Activated CD4-positive, alpha-beta T cell treated with anti-CD3 and anti-CD28 coated beads, Interleukin-2, amount 10 ng/mL, durations not matched to agents 24 days and 14 days (primary cell): ENCODE results near the gene FOXL1. TPM values are rescaled to one million over a fixed set of nuclear protein-coding genes. Genes with fewer than 3 reads are reported as not detected.

Experiments
- DNase-seq: peaks from one replicate; pipeline ENCODE4 v3.0.0; 2022
- H3K27ac Mint-ChIP-seq: one replicate; pipeline ENCODE4 v1.8.0; 2022; ENCODE audit warnings: mild to moderate bottlenecking, mixed read lengths
- H3K27me3 Mint-ChIP-seq: one replicate; pipeline ENCODE4 v1.8.0; 2022; ENCODE audit warnings: mixed read lengths
- H3K36me3 Mint-ChIP-seq: one replicate; pipeline ENCODE4 v1.8.0; 2022; ENCODE audit warnings: low read depth, mild to moderate bottlenecking, mixed read lengths
- H3K4me1 Mint-ChIP-seq: one replicate; pipeline ENCODE4 v1.8.0; 2021; ENCODE audit warnings: mixed read lengths
- H3K4me3 Mint-ChIP-seq: one replicate; pipeline ENCODE4 v1.8.0; 2022; ENCODE audit warnings: mild to moderate bottlenecking, moderate library complexity, mixed read lengths
- H3K9me3 Mint-ChIP-seq: one replicate; pipeline ENCODE4 v1.8.0; 2021; ENCODE audit warnings: mixed read lengths
- intact Hi-C: fragments of 100-400 bp; cut with micrococcal nuclease; formaldehyde crosslinking; loops from one replicate; pipeline ENCODE4 v1.15.1; 2023
- total RNA-seq: library from RNA; stranded (reverse); gene quantifications from 2 replicates; pipeline ENCODE4 v1.2.3, GENCODE V29; 2022

Gene FOXL1
- total RNA-seq, 1 donor from 2014 or later: 0.05 TPM

- H3K9me3 Mint-ChIP-seq: no peaks in the 10 kb centered on the region
- intact Hi-C loops: loop anchor here (1.0 to 10.0 kb wide), 2 partner anchors 71 to 1066 kb away; no protein-coding TSS in a partner anchor
- no peak overlapping the region for H3K4me3 Mint-ChIP-seq
- H3K4me1 Mint-ChIP-seq: peaks cover 1% of the 10 kb centered on the region
- no peak for DNase-seq
- H3K36me3 Mint-ChIP-seq: no peaks in the 10 kb centered on the region
- peak overlapping the region; percentile 63 for H3K27ac Mint-ChIP-seq
- peaks cover 66% of the 10 kb centered on the region for H3K27me3 Mint-ChIP-seq
Observed at GRCh38 chr16:86568677-86569623, 9.4 kb upstream of the FOXL1 start.

- Mint-ChIP-seq H3K27ac (no peak overlapping the region), H3K4me1 (no peaks in the 10 kb centered on the region), H3K9me3 (no peaks in the 10 kb centered on the region), H3K36me3 (no peaks in the 10 kb centered on the region), H3K27me3 (peaks cover 64% of the 10 kb centered on the region), H3K4me3 (no peak overlapping the region)
- no peak for DNase-seq
- intact Hi-C loops: loop anchor here (10.0 kb wide), 2 partner anchors 165 to 1065 kb away; no protein-coding TSS in a partner anchor
Observed at GRCh38 chr16:86569701-86570447, 8.5 kb upstream of the FOXL1 start.

- peaks cover 64% of the 10 kb centered on the region for H3K27me3 Mint-ChIP-seq
- no peak overlapping the region for H3K27ac Mint-ChIP-seq
- H3K36me3 Mint-ChIP-seq: no peaks in the 10 kb centered on the region
- no peak for DNase-seq
- no peaks in the 10 kb centered on the region for H3K4me1 Mint-ChIP-seq
- no peaks in the 10 kb centered on the region for H3K9me3 Mint-ChIP-seq
- H3K4me3 Mint-ChIP-seq: no peak overlapping the region
- intact Hi-C loops: loop anchor here (10.0 kb wide), 1 partner anchor 164 kb away; no protein-coding TSS in a partner anchor
Observed at GRCh38 chr16:86570558-86571529, 7.5 kb upstream of the FOXL1 start.

GRCh38 chr16:86571530-86571915, 6.8 kb upstream of the FOXL1 start:
- no peaks in the 10 kb centered on the region for H3K36me3 Mint-ChIP-seq
- H3K27me3 Mint-ChIP-seq: peaks cover 65% of the 10 kb centered on the region
- H3K4me1 Mint-ChIP-seq: peaks cover 4% of the 10 kb centered on the region
- DNase-seq: no peak
- no peak overlapping the region for H3K27ac Mint-ChIP-seq
- no peak overlapping the region for H3K4me3 Mint-ChIP-seq
- intact Hi-C loops: loop anchor here (10.0 kb wide), 1 partner anchor 163 kb away; no protein-coding TSS in a partner anchor
- H3K9me3 Mint-ChIP-seq: no peaks in the 10 kb centered on the region

- intact Hi-C loops: loop anchor here (10.0 kb wide), 1 partner anchor 163 kb away; no protein-coding TSS in a partner anchor
- H3K9me3 Mint-ChIP-seq: no peaks in the 10 kb centered on the region
- H3K4me3 Mint-ChIP-seq: no peak overlapping the region
- no peak overlapping the region for H3K27ac Mint-ChIP-seq
- DNase-seq: no peak
- peaks cover 68% of the 10 kb centered on the region for H3K27me3 Mint-ChIP-seq
- H3K36me3 Mint-ChIP-seq: no peaks in the 10 kb centered on the region
- peaks cover 6% of the 10 kb centered on the region for H3K4me1 Mint-ChIP-seq
Observed at GRCh38 chr16:86572041-86572521, 6.3 kb upstream of the FOXL1 start.

GRCh38 chr16:86572606-86573005, 5.7 kb upstream of the FOXL1 start:
- DNase-seq: no peak
- Mint-ChIP-seq H3K36me3 (no peaks in the 10 kb centered on the region), H3K27ac (no peak overlapping the region), H3K27me3 (peaks cover 67% of the 10 kb centered on the region), H3K4me1 (peaks cover 7% of the 10 kb centered on the region), H3K9me3 (no peaks in the 10 kb centered on the region), H3K4me3 (no peak overlapping the region)
- intact Hi-C loops: loop anchor here (10.0 kb wide), 1 partner anchor 162 kb away; no protein-coding TSS in a partner anchor

GRCh38 chr16:86573215-86573614, 5.1 kb upstream of the FOXL1 start:
- peaks cover 7% of the 10 kb centered on the region for H3K4me1 Mint-ChIP-seq
- DNase-seq: no peak
- intact Hi-C loops: loop anchor here (10.0 kb wide), 1 partner anchor 162 kb away; no protein-coding TSS in a partner anchor
- H3K27ac Mint-ChIP-seq: no peak overlapping the region
- peaks cover 73% of the 10 kb centered on the region for H3K27me3 Mint-ChIP-seq
- no peaks in the 10 kb centered on the region for H3K9me3 Mint-ChIP-seq
- H3K4me3 Mint-ChIP-seq: no peak overlapping the region
- H3K36me3 Mint-ChIP-seq: no peaks in the 10 kb centered on the region

- H3K27ac Mint-ChIP-seq: no peak overlapping the region
- intact Hi-C loops: loop anchor here (10.0 kb wide), 1 partner anchor 161 kb away; no protein-coding TSS in a partner anchor
Observed at GRCh38 chr16:86573646-86574508, 4.5 kb upstream of the FOXL1 start.

GRCh38 chr16:86574646-86575045, 3.7 kb upstream of the FOXL1 start:
- H3K27me3 Mint-ChIP-seq: peaks cover 69% of the 10 kb centered on the region
- intact Hi-C loops: loop anchor here (5.0 to 10.0 kb wide), 2 partner anchors 88 to 160 kb away; no protein-coding TSS in a partner anchor

More at GRCh38 chr16:86573646-86574508, 4.5 kb upstream of the FOXL1 start:
- Mint-ChIP-seq H3K9me3 (no peaks in the 10 kb centered on the region), H3K4me1 (peaks cover 7% of the 10 kb centered on the region), H3K36me3 (no peaks in the 10 kb centered on the region), H3K27me3 (peaks cover 74% of the 10 kb centered on the region), H3K4me3 (no peak overlapping the region)
- DNase-seq: no peak

GRCh38 chr16:86575095-86575685, 3.2 kb upstream of the FOXL1 start:
- H3K4me1 Mint-ChIP-seq: peaks cover 7% of the 10 kb centered on the region
- peaks cover 70% of the 10 kb centered on the region for H3K27me3 Mint-ChIP-seq
- no peak overlapping the region for H3K27ac Mint-ChIP-seq
- no peaks in the 10 kb centered on the region for H3K9me3 Mint-ChIP-seq
- H3K36me3 Mint-ChIP-seq: no peaks in the 10 kb centered on the region
- intact Hi-C loops: loop anchor here (5.0 to 10.0 kb wide), 2 partner anchors 87 to 160 kb away; no protein-coding TSS in a partner anchor
- no peak for DNase-seq
- H3K4me3 Mint-ChIP-seq: no peak overlapping the region

More at GRCh38 chr16:86574646-86575045, 3.7 kb upstream of the FOXL1 start:
- H3K9me3 Mint-ChIP-seq: no peaks in the 10 kb centered on the region
- H3K27ac Mint-ChIP-seq: no peak overlapping the region
- no peak overlapping the region for H3K4me3 Mint-ChIP-seq
- no peak for DNase-seq
- peaks cover 7% of the 10 kb centered on the region for H3K4me1 Mint-ChIP-seq
- H3K36me3 Mint-ChIP-seq: no peaks in the 10 kb centered on the region

- Mint-ChIP-seq H3K27ac (no peak overlapping the region), H3K9me3 (no peaks in the 10 kb centered on the region), H3K4me3 (peak overlapping the region; percentile 70), H3K4me1 (peaks cover 7% of the 10 kb centered on the region), H3K27me3 (peaks cover 68% of the 10 kb centered on the region), H3K36me3 (no peaks in the 10 kb centered on the region)
- peak; percentile 87 for DNase-seq
- intact Hi-C loops: loop anchor here (5.0 to 10.0 kb wide), 2 partner anchors 86 to 159 kb away; no protein-coding TSS in a partner anchor
Observed at GRCh38 chr16:86575754-86576557, 2.4 kb upstream of the FOXL1 start.
